HUES48 (cell line): Measurements from ENCODE around the gene FSTL4.

Experiments
- H3K27ac ChIP-seq: one replicate; pipeline ENCODE4 v1.7.0; 2013; ENCODE audit warnings: low read depth, low read length, inconsistent platforms
- H3K27me3 ChIP-seq: 2 replicates; pipeline ENCODE4 v1.6.1; 2013; ENCODE audit warnings: mild to moderate bottlenecking, low read length; ENCODE audit not compliant: control insufficient read depth, insufficient read depth
- H3K36me3 ChIP-seq: 2 replicates; pipeline ENCODE4 v1.6.1; 2013; ENCODE audit warnings: low read length; ENCODE audit not compliant: control insufficient read depth, insufficient read depth
- H3K4me1 ChIP-seq: 2 replicates; pipeline ENCODE4 v1.6.1; 2013; ENCODE audit warnings: mild to moderate bottlenecking, low read length; ENCODE audit not compliant: control insufficient read depth, insufficient read depth
- H3K4me3 ChIP-seq: 2 replicates; pipeline ENCODE4 v1.5.1; 2013; ENCODE audit warnings: mild to moderate bottlenecking, low read depth, low read length
- H3K9ac ChIP-seq: 2 replicates; pipeline ENCODE4 v1.6.1; 2013; ENCODE audit warnings: mild to moderate bottlenecking, low read depth, low read length, moderate library complexity
- H3K9me3 ChIP-seq: 2 replicates; pipeline ENCODE4 v1.6.1; 2013; ENCODE audit warnings: low read length; ENCODE audit not compliant: control insufficient read depth, insufficient read depth

The FSTL4 gene

GRCh38 chr5:133244242-133244641 lies 368.1 kb downstream of the FSTL4 start:
- no peaks in the 10 kb centered on the region for H3K27me3 ChIP-seq
- peaks cover 10% of the 10 kb centered on the region; the same call in 1 of the 2 replicates for H3K4me1 ChIP-seq
- no peak overlapping the region for H3K27ac ChIP-seq
- no peaks in the 10 kb centered on the region for H3K36me3 ChIP-seq
- no peaks in the 10 kb centered on the region for H3K9me3 ChIP-seq
- H3K9ac ChIP-seq = no peak overlapping the region
- no peak overlapping the region for H3K4me3 ChIP-seq

DNA sequence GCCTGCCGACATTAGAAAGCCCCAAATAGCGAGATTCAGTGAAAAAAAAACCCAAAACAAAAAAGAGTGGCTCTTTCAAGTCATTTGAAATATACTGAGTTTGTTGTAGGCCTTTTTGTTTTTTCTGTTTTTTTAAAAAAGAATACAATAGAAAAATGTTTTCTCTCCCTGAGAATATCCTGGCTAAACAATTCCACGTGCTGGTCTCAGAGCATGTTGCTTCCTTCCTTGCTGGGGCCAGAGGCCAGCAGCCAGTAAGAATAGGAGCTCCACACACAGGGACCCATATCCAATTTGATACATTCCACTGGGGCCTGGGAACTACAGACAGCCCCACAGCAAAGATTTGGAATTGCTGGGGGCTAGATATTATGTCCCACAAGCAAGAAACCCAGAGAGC lies 369.1 kb downstream of the FSTL4 start:
- Histone ChIP-seq H3K9ac (no peak overlapping the region), H3K27ac (no peak overlapping the region), H3K4me1 (peaks cover 10% of the 10 kb centered on the region; the same call in 1 of the 2 replicates), H3K27me3 (no peaks in the 10 kb centered on the region), H3K9me3 (no peaks in the 10 kb centered on the region), H3K36me3 (no peaks in the 10 kb centered on the region), H3K4me3 (no peak overlapping the region)

DNA sequence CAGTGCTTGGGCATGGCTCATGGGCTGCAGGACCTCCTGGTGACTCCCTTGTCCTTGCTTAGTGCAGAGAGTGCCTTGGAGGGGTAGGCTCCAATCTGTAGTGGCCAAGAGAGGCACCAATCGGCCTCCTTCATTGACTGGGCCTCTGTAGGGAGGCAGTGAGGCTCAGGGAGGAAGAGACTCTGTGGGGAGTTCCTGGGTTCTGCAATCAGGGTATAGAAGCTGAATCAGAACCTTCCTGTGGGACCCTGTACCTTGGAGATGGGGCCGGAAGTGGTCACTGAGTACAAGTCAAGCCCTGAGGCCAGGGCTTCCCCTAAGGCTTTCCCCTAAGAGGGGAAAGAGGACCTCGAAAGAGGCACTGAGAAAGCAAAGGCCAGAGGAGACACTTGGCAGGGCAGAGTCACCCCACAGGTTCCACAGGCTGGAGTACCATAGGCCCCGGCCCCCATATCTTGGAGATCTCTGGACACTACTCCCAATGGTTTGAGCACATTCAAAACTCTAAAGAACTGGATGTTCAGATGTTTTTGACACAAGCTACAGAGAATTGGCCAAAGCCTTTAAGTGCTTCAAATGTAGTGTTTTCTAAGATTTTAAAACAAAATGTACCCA lies 370.0 kb downstream of the FSTL4 start:
- Histone ChIP-seq H3K36me3 (no peaks in the 10 kb centered on the region), H3K4me1 (peaks cover 10% of the 10 kb centered on the region; the same call in 1 of the 2 replicates), H3K9ac (no peak overlapping the region), H3K27me3 (no peaks in the 10 kb centered on the region), H3K9me3 (no peaks in the 10 kb centered on the region), H3K4me3 (no peak overlapping the region), H3K27ac (no peak overlapping the region)

DNA sequence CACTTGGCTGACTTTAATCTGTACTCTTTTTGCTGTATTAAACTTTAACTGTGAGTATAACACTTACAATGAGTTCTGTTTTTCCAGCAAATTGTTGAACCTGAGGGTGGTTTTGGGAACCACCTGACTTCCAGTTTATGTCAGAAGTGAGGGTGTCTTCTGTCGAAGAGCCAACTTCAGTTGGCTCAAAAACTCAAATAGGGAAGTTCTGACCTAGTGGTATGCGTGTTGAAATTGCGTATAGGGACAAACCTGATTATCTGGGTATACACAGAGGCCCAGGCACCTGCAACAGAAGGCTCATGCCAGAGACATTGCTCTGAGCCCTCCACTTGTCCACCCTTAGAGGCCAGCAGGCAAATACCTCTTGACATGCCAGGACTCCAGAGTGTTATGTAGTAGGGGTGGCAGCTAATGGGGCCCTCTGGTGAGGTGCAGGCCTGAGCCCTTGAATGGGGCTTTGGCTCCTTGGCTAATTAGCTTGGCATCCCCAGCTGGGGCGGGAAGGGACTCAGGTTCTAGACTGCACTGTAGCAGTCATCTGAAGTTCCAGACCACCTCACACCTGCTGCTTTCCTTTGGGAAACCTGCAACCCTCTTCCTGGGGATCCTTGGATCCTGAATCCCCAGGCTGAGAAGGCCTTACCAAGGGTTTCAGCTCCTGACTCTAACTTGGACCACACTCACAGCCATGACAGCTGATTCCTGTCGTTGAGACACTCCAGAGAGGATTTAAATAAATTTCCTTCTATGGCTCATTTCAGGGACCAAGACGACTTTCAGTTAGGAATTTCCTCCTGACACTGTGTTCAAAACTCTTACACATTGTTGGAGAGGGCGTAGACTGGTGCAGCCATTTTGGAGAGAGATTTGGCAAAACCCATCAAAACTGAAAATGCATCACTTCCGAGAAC lies 370.9 kb downstream of the FSTL4 start:
- H3K27me3 ChIP-seq = no peaks in the 10 kb centered on the region
- no peak overlapping the region for H3K4me3 ChIP-seq
- H3K9me3 ChIP-seq = no peaks in the 10 kb centered on the region
- H3K36me3 ChIP-seq = no peaks in the 10 kb centered on the region
- no peak overlapping the region for H3K27ac ChIP-seq
- peaks cover 16% of the 10 kb centered on the region for H3K4me1 ChIP-seq
- H3K9ac ChIP-seq = no peak overlapping the region

DNA sequence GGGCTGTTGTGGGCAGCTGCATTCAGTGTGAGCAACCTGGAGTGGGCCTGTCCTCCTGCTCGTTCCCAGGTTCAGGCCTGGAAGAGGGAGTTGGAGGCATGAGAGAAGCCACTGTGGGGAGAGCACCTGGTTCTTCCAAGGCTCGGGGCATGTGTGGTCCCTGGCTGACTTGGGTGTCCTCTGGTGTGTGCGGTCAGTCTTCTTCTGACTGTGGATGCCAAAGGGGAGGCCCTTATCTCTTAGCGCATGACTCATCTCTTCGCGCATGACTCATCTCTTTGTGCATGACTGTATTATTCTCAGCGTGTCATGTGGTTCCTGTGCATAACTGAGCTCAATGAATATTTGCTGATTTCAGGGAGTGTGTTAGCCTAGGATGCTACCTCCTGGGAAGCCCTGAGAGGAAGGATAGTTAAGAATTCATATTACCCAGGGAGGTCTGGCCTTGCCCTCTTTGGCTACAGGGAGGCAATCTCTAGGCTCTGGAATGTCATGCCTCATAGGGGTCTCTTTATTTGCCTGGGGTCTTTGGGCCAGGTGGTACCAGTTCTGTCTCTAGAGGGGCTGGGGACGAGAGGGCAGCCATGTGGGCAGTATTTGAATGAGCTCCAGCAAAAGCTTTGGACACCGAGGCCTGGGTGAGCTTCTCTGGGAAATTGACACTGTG lies 371.8 kb downstream of the FSTL4 start:
- Histone ChIP-seq H3K9me3 (no peaks in the 10 kb centered on the region), H3K36me3 (no peaks in the 10 kb centered on the region), H3K4me1 (peaks cover 10% of the 10 kb centered on the region), H3K4me3 (no peak overlapping the region), H3K27ac (no peak overlapping the region), H3K27me3 (no peaks in the 10 kb centered on the region), H3K9ac (no peak overlapping the region)

DNA sequence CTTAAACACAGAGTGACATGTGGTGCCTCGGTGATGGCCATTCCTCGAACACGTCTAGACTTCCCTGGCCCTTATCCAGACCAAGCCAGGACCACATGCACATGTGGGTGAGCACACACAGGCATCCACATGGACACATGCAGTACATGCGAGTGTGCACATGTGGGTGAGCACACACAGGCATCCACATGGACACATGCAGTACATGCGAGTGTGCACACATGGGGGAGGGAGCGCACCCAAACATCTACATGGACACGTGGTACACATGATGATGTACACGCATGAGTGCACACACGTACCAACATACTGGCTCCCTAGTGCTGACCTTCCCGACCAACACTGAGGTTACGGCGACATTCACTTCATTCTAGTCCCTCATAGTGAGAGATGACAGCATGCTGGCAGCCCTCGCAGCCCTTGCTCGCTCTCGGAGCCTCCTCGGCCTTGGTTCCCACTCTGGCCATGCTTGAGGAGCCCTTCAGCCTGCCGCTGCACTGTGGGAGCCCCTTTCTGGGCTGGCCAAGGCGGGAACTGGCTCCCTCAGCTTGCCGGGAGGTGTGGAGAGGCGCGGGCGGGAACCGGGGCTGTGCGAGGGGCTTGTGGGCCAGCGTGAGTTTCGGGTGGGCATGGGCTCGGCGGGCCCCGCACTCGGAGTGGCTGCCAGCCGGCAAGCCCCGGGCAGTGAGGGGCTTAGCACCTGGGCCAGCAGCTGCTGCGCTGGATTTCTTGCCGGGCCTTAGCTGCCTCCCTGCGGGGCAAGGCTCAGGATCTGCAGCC lies 373.7 kb downstream of the FSTL4 start:
- H3K27ac ChIP-seq = no peak overlapping the region
- peaks cover 6% of the 10 kb centered on the region; the same call in 1 of the 2 replicates for H3K4me1 ChIP-seq
- no peak overlapping the region for H3K4me3 ChIP-seq
- no peaks in the 10 kb centered on the region for H3K9me3 ChIP-seq
- H3K9ac ChIP-seq = no peak overlapping the region
- no peaks in the 10 kb centered on the region for H3K36me3 ChIP-seq
- H3K27me3 ChIP-seq = no peaks in the 10 kb centered on the region

GRCh38 chr5:133236976-133237375 lies 375.4 kb downstream of the FSTL4 start:
- H3K27me3 ChIP-seq = no peaks in the 10 kb centered on the region
- no peaks in the 10 kb centered on the region for H3K9me3 ChIP-seq
- H3K9ac ChIP-seq = no peak overlapping the region
- H3K36me3 ChIP-seq = no peaks in the 10 kb centered on the region
- H3K27ac ChIP-seq = no peak overlapping the region
- H3K4me1 ChIP-seq = peaks cover 6% of the 10 kb centered on the region; the same call in 1 of the 2 replicates
- H3K4me3 ChIP-seq = no peak overlapping the region

GRCh38 chr5:133236541-133236951 lies 375.8 kb downstream of the FSTL4 start:
- H3K4me1 ChIP-seq = peaks cover 6% of the 10 kb centered on the region; the same call in 1 of the 2 replicates
- H3K27ac ChIP-seq = no peak overlapping the region
- H3K36me3 ChIP-seq = no peaks in the 10 kb centered on the region
- no peaks in the 10 kb centered on the region for H3K27me3 ChIP-seq
- H3K4me3 ChIP-seq = no peak overlapping the region
- no peak overlapping the region for H3K9ac ChIP-seq
- H3K9me3 ChIP-seq = no peaks in the 10 kb centered on the region

- Histone ChIP-seq H3K4me3 (no peak overlapping the region), H3K27me3 (no peaks in the 10 kb centered on the region), H3K27ac (no peak overlapping the region), H3K9ac (no peak overlapping the region), H3K4me1 (peaks cover 6% of the 10 kb centered on the region; the same call in 1 of the 2 replicates), H3K36me3 (no peaks in the 10 kb centered on the region), H3K9me3 (no peaks in the 10 kb centered on the region)
These were observed 376.5 kb downstream of the FSTL4 start for GRCh38 chr5:133235696-133236426.

DNA sequence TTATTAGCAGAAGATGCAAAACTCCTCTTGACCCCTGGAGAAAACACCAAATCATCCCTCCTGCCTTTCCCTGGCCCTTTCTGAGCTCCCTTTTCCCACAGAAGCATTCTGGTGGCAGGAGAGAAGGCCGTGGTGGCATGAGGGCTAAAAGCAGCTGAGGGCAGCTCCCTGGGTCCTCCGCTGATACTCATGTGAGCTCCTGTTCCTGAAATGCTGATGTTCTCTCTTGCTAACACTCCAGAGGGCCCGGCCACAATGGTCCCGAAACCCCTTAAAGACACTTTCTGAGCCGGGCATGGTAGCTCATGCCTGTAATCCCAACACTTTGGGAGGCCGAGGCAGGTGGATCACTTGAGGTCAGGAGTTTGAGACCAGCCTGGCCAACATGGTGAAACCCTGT lies 377.4 kb downstream of the FSTL4 start:
- no peak overlapping the region for H3K9ac ChIP-seq
- H3K4me3 ChIP-seq = no peak overlapping the region
- no peak overlapping the region for H3K27ac ChIP-seq
- no peaks in the 10 kb centered on the region for H3K36me3 ChIP-seq
- peaks cover 6% of the 10 kb centered on the region; the same call in 1 of the 2 replicates for H3K4me1 ChIP-seq
- no peaks in the 10 kb centered on the region for H3K9me3 ChIP-seq
- no peaks in the 10 kb centered on the region for H3K27me3 ChIP-seq
